Globus pallidus (tissue), 1 donor: ENCODE measurements around the gene PPP1R3G.

Experiments
- DNase-seq: peaks from one replicate; pipeline ENCODE4 v3.0.0-alpha.2; 2015; ENCODE audit warnings: low spot score

The PPP1R3G gene

DNA sequence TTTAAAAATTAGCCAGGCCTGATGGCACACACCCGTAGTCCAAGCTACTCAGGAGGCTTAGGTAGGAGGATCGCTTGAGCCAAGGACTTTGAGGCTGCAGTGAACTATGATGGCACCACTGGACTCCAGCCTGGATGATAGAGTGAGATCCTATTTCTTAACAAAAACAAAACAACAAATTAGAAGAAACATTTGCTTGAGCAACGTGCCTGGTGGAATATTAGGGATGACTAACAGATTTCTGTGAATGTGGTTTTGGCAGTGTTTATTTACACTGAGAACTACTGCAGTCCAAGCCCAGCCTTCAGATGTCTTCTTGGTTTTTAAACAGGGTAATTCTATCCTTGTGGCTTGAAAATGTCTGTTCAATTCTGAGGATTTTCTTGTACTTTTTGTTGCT, 9.2 kb downstream of the PPP1R3G start:
- DNase-seq, result no peak

GRCh38 chr6:5095236-5095635, 10.1 kb downstream of the PPP1R3G start:
- no peak for DNase-seq

DNA sequence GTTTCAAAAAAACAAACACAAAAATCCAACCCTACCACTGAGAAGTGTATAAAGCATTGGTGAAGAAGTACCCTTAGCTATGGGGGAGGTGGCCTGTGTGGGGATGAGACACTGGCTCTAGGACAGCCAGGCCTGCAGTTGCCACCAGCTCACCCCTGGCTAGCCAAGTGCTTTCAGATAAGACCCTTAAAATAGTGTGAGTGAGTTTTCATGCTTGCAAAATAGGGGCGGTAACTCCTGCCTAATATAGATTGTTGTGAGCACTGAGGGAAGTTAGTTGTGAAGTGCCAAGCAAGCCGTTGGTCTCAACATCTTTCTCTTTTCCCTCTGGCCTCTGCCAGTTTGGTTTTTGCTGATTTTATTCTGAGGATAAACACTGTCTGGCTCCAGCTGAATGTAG, 11.3 kb downstream of the PPP1R3G start:
- no peak for DNase-seq

DNA sequence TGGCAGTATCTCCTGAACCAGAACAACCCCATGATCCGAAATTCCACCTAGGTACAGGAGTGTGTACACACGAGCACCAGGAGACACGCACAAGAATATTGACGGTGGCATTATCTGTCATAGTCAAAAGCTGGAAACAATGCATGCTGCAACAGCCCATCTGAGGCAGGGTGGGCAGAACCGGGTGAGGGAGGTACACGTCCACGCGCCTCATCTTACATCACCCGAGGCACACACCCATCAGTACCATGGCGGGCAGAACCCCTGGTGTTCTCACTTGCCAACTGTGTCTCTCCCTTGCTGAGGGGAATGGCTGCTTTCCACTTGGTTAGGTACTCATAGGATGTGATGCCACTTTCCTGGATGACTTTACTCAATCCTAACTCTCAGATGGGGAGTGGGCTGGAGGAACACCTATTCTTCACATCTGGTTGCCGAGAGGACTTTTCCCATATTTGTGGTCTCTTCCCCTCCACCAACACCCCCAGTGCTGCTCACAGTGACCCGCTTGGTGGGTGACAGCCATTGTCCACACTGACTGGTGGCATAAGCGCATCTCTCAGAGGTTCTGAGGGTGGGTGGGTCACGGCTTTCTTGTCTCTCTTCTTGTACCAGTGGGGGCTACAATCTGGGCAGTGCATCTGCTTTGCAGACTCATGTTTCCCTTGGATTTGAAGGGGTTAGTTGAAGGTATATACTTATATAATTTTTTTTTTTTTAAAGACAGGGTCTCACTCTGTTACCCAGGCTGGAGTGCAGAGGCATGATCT, 13.5 kb downstream of the PPP1R3G start:
- no peak for DNase-seq

DNA sequence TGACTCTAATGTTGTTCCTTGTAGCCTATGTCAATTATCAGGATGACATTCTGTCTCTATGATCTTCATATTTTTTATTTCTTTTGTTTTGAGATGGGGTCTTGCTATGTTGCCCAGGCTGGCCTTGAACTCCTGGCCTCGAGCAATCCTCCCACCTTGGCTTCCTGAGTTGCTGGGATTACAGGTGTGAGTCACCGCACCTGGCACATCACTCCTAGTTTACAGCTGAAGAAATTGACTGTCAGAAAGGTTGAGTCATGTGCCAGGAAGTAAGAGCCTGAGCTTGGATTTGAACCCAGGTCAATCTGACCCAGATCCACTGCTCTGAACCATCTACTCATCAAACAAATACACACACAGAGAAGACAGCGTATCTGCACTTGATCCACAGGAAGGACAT, 14.4 kb downstream of the PPP1R3G start:
- no peak for DNase-seq

DNA sequence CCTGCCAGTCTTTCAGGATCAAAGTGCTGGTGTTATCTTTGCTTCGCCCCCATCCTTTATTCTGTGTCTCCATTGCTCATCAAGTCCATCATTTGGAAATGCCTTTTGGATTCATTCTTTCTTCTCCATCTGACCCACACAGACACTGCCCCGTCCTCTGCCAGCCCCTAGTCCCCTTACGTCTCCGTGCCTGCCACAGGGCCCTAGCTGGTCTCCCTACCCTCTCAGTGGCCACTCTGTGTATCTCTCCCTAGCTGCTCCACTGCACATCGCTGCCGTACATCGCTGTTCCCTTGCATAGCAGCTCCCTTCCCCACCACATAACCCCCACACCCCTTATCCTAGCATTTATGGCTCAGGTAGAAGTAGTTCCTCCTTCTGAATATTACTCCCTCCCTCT, 15.7 kb downstream of the PPP1R3G start:
- DNase-seq, result no peak

- no peak for DNase-seq
Measured at GRCh38 chr6:5102267-5102970, 17.3 kb downstream of the PPP1R3G start.

DNA sequence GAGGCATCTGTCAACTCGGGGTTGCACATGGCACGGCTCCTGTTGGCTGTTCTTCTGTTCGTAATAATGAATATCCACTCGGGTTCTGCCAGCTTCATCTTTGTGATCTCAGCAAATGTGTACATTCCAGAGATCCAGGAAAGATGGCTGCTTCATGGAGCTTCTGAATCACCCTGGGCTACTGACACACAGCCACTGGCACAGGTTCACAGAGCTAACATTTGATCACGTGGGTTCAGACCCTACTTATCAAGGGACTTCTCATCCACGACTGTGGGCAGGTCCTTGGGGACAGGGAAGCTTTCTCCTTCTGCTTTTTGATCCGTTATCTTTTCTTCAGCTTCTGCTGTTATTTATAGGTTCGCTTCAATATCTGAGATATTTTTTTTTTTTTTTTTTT, 18.1 kb downstream of the PPP1R3G start:
- DNase-seq, result no peak

DNA sequence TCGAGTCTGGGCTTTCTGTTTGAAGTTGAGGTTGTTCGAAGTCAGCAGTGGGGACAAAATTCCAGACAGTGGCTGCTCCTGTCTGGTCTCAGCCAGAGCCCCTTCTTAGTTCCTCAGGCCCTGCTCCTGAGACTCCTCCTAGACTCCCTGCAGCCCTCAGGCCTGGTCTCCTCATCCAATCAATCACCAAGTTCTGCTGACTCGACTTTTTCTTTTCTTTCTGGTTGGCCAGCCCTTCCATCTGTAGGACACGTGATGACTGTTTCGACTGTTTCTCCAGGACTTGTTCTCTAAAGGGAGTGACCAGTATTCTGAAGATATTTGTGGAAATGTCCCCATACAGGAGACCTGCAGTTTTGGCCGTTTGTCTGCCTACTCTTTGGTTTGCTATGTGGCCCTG, 19.5 kb downstream of the PPP1R3G start:
- no peak for DNase-seq

- no peak for DNase-seq
Measured at GRCh38 chr6:5105146-5105545, 20.0 kb downstream of the PPP1R3G start.

DNA sequence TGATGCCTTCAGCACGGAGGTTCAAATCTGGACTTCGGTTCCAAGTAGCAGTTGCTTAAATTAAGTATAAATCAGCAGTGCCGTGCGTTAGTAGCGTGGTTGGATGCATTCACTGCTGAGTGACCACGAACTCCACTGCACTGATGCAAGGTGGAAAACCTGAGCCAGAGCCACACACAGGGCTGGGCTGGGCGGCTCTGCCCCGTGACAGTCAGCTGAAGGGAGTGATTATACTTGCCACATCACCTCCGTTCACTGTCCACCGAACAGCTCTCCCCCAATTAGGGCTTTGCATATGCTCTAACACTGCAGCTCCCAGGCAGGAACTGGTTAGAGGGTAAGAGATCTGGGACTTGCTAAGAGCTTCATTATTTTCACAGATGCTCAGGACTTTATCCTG, 22.2 kb downstream of the PPP1R3G start:
- no peak for DNase-seq

DNA sequence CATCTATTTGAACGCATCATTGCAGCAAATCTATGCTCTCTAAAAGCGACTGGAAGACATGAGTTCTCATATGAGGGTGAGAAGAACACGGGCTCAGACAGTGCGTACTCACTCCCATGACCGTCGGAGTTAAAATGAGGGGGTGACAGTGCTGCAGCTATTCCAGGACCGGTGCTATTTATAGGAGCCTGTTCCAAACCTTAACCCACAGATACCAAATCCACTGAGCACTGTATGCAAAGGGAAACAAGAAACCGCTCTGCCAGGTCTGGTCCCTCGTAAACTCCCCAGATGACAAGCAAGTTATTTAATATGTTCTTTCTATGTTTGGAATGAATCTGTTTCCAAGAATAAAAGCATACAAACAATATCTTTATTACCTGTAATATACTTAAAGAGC, 22.9 kb downstream of the PPP1R3G start:
- no peak for DNase-seq

DNA sequence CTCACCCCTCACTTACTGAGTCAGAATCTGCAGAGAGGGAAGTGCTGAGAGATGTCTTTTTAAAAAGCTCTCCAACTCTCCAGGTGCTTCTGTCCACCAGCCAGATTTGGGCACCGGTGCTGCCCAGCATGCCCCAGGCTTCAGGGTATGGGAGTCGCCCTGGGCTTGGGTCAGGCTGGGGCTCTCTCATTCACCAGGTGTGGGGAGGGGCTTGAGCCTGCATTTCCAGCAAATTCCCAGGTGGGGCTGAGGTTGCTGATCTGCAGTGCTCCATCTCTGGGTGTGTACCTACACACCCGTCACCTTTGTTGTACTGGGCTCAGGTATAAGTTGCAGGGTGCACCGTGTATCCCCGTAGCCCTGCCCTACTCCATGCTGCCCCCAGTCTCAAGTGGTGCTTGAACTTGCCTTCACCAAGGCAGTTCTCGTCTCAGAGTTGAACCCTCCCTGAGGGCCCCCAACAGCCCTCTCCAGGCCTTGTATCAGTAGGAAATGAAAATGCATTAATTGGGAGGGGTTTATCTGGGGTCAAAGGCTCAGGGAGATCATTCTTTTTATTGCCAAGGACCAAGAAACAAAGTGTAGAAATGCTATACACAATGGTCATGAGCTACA, 23.5 kb downstream of the PPP1R3G start:
- no peak for DNase-seq

- no peak for DNase-seq
Measured at GRCh38 chr6:5109436-5109835, 24.3 kb downstream of the PPP1R3G start.

DNA sequence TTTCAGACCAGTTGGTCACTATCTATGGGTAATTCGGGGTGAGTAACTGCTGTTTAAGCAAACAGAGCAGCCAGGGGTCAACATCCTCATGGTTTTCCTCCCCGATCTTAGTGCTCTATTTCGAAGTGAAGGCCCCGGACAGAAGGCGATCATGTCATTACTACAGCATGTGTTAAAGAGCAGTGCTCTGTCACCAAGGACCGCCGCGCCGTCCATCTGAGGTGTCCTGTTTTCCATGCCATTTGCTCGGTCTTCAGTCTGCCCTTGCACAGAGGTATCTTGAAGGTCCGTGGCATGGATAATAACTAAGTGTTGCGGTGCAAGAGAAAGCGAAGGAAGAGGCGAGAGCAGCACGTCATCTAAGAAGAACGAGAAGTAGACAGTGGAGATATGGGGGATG, 25.1 kb downstream of the PPP1R3G start:
- no peak for DNase-seq

- DNase-seq, result no peak
Measured at GRCh38 chr6:5111626-5112025, 26.5 kb downstream of the PPP1R3G start.

GRCh38 chr6:5112066-5112799, 27.1 kb downstream of the PPP1R3G start:
- no peak for DNase-seq

GRCh38 chr6:5113096-5113495, 28.0 kb downstream of the PPP1R3G start:
- DNase-seq, result no peak

DNA sequence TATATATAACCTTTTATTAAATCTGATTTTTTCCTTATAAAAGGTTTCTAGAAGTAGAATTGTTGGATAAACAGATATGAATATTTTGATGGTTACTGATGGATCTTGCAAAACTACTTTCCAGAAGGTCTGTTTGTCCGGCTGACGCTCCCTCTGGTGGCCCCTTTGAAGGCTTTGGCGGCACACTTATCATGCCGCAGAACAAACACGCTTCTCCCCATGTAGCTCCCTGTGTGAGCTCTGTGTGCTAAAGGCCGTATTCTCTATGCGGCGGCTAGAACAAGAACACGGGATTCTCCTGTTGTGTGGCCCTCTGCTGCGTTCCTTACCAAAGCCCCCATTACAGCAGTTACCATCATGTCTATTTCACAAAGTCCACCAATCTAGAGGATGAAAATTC, 30.0 kb downstream of the PPP1R3G start:
- DNase-seq, result no peak

DNA sequence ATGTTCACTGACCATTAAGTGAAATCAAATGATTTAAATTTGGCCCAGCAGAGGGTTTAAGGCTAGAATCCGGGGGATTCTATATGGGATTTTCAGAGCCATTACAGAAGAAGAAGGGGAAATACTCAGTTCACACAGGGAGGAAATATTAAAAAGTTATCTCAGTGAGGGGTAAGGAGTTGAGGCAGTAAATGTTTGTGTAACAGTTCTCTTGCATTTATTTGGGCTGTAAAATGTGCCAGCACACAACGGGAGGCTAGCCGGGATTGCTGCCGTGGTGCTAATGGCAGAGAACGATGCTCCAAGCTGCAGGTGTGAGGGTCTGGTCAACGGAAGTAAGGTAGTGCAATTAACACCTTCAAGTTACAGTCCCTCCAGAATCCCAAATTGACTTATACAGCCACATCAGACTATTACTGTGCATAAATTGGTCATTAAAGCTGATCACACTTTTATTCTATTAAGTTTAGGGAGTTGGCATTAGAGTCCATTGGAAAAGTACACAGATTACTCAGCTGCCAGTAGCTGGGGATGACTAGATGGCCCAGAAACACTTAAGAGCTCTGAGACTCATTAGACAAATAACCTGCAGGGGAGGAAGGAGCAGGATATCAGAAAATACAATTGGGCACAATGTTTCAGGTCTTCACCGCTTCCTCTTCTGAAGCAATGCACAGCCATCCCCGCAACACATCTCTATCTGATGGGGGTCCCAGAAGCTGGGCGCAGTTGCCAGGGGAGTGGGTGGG, 31.3 kb downstream of the PPP1R3G start:
- no peak for DNase-seq

DNA sequence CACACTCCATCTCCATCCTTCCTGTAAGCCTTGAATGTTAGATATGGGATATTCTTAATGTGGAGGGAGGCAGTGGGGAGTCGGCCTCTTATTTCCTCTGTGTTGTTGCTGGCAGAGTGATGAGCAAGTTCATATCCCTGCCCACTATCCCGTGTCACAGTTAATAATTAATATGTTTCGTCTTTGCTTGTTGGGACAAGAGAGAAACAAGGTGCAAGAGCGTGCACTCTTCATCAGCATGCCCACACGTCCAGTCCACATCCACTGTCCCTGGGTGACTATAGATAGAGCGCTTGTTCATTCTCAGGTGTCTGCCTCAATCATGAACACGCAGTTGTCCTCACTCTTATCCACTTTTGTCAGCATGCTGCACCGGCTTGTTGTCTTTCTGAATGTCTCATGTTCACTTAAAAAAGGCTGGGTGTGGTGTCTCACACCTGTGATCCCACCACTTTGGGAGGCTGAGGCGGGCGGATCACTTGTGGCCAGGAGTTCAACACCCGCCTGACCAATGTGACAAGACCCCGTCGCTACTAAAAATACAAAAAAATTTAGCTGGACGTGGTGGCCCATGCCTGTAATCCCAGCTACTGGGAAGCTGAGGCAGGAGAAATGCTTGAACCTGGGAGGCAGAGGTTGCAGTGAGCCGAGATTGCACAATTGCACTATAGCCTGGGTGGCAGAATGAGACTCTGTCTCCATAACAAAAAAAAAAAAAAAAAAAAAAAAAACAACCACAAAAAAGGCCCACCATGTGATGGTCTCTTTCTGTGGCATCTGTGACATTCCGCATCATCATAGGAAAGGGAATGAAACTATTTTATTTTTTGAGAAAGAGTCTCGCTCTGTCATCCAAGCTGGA, 34.2 kb downstream of the PPP1R3G start:
- DNase-seq, result no peak
